Measurements from ENCODE around the gene AGA. TPM values are rescaled to one million over a fixed set of nuclear protein-coding genes. Genes with fewer than 3 reads are reported as not detected.

Gene AGA
- total and polyA plus RNA-seq, 2 of the 13 experiments (the other 11 are each of a cell fraction or from before 2014, with no cell fraction given) = 21.9 to 22.3 TPM

DNA sequence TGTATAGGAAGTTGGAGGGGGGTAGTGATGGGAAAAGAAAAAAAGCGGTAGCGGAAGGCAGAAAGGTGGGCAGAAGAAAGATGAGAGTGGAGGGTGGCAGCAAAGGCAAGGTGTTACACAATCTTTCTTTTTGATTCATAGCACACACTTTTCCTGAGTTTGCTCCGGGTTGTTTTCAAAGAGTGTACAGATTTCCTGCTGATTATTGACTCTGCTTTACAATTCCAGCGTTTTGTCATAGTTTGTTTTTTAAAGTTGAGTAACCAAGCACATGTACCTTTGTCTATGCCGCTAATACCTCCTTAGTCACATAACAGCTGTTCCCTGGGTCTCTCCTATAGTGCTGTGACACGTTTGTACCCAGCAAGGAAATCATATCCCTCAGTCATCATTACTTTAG lies 50.3 kb downstream of the AGA start:
- FAIRE-seq = peak; percentile 43
- TF ChIP-seq ZNF83 (CRISPR knock-in tag; IDR thresholded peaks at IDR 0.05; ENCODE audit: borderline replicate concordance) (no peak), ZNF557 (CRISPR knock-in tag; IDR thresholded peaks at IDR 0.05) (no peak), KDM2A (CRISPR knock-in tag; IDR thresholded peaks at IDR 0.05; ENCODE audit: borderline replicate concordance, low read depth) (no peak), SNRNP70 (IDR thresholded peaks at IDR 0.05; ENCODE audit: low read depth, low read length) (no peak), ZNF282 (IDR thresholded peaks at IDR 0.05; ENCODE audit: partially characterized antibody) (no peak), NR2F6 (IDR thresholded peaks at IDR 0.05) (no peak), NR2F6 (CRISPR knock-in tag; IDR thresholded peaks at IDR 0.05) (no peak), ZHX2 (IDR thresholded peaks at IDR 0.05; ENCODE audit: low read depth) (no peak), ZHX2 (CRISPR knock-in tag; IDR thresholded peaks at IDR 0.05; ENCODE audit: borderline replicate concordance) (no peak), FIP1L1 (IDR thresholded peaks at IDR 0.05; ENCODE audit: borderline replicate concordance, insufficient read depth, low read depth, low read length) (no peak), RAD21 (CRISPR knock-in tag; IDR thresholded peaks at IDR 0.05) (no peak), KLF15 (CRISPR knock-in tag; IDR thresholded peaks at IDR 0.05; ENCODE audit: borderline replicate concordance) (no peak), NR2F2 (IDR thresholded peaks at IDR 0.05; ENCODE audit: borderline replicate concordance, low read depth) (no peak), REXO4 (CRISPR knock-in tag; IDR thresholded peaks at IDR 0.05; ENCODE audit: borderline replicate concordance) (no peak), SPEN (CRISPR knock-in tag; IDR thresholded peaks at IDR 0.05; ENCODE audit: low read depth) (no peak), FOXM1 (CRISPR knock-in tag; IDR thresholded peaks at IDR 0.05) (no peak), ZMYM3 (CRISPR knock-in tag; IDR thresholded peaks at IDR 0.05) (no peak), ZNF530 (CRISPR knock-in tag; IDR thresholded peaks at IDR 0.05; ENCODE audit: low read depth) (no peak), GTF3A (CRISPR knock-in tag; conservative IDR thresholded peaks at IDR 0.05) (no peak)
- TF ChIP-seq, protein P1, sequence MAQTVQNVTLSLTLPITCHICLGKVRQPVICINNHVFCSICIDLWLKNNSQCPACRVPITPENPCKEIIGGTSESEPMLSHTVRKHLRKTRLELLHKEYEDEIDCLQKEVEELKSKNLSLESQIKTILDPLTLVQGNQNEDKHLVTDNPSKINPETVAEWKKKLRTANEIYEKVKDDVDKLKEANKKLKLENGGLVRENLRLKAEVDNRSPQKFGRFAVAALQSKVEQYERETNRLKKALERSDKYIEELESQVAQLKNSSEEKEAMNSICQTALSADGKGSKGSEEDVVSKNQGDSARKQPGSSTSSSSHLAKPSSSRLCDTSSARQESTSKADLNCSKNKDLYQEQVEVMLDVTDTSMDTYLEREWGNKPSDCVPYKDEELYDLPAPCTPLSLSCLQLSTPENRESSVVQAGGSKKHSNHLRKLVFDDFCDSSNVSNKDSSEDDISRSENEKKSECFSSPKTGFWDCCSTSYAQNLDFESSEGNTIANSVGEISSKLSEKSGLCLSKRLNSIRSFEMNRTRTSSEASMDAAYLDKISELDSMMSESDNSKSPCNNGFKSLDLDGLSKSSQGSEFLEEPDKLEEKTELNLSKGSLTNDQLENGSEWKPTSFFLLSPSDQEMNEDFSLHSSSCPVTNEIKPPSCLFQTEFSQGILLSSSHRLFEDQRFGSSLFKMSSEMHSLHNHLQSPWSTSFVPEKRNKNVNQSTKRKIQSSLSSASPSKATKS (CRISPR knock-in tag; IDR thresholded peaks at IDR 0.05) = no peak

More for the DNA sequence above, 50.3 kb downstream of the AGA start:
- H3K4me2 ChIP-seq (ENCODE audit: low read depth, low read length) = peak overlapping the region; percentile 8; the same call in 1 of the 2 replicates
- DNase-seq (ENCODE audit: low spot score) = peak; percentile 79
- intact Hi-C loops (cut with micrococcal nuclease; ENCODE audit: unreplicated experiment) = loop anchor here (5.0 kb wide), 1 partner anchor 50 kb away; the partner anchor contains the start of gene AGA
- H3K9ac ChIP-seq (ENCODE audit: insufficient read depth, low read depth, low read length) = no peak overlapping the region
- peaks cover 14% of the 10 kb centered on the region for H3K4me1 ChIP-seq (ENCODE audit: insufficient read depth, low read length)
- no peak overlapping the region for H3K27ac ChIP-seq (ENCODE audit: extremely low read length, insufficient read depth, low read length)
- no peak overlapping the region for H2AFZ ChIP-seq (ENCODE audit: low read length)
- H3K79me2 ChIP-seq (ENCODE audit: insufficient read depth, low read length) = no peaks in the 10 kb centered on the region
- no peaks in the 10 kb centered on the region for H4K20me1 ChIP-seq (ENCODE audit: insufficient read depth, low read length)
- CTCF ChIA-PET (ENCODE audit: low intra/inter-chr PET ratio, low total read pairs) = no interaction called here
- POLR2A ChIA-PET = interaction anchor here (2.2 kb wide), 1 partner anchor 50 kb away, joined by 16 read pairs; the partner anchor contains the start of gene AGA
- WGBS (ENCODE audit: low lambda C conversion rate) = 0% methylated on average over 6 of the region's 6 CpGs
- H3K36me3 ChIP-seq (replicated peaks in 1 of 2; ENCODE audit: control insufficient read depth in 1 of 2, insufficient read depth in 2 of 2, low read length in 2 of 2) = no peaks in the 10 kb centered on the region
- in situ Hi-C loops (cut with HindIII; ENCODE audit: extremely low pct_ligation_motif_present, low pct_unique_long_range_greater_than_20kb) = no loop called here
- no peaks in the 10 kb centered on the region for H3K9me3 ChIP-seq (ENCODE audit: low read length)
- peak; percentile 91 for ATAC-seq
- no TSS peak for BruUV-seq (replicated peaks)
- H3K27me3 ChIP-seq (ENCODE audit: control insufficient read depth in 1 of 2, insufficient read depth in 2 of 2, low read length in 2 of 2) = no peaks in the 10 kb centered on the region; a peak in 2 of 5 replicates
- no peak overlapping the region for H3K4me3 ChIP-seq (replicated peaks in 1 of 3; ENCODE audit: insufficient read depth in 1 of 3, low read depth in 2 of 3, low read length in 3 of 3)

Measured in HepG2 (cell line).